ENCODE results near the gene SLC22A31.
"Not testable (repeated sequence)": the region's sequence is repeated elsewhere in the genome, so short reads cannot be mapped to it uniquely, and the experiment has no call there.

The SLC22A31 gene

DNA sequence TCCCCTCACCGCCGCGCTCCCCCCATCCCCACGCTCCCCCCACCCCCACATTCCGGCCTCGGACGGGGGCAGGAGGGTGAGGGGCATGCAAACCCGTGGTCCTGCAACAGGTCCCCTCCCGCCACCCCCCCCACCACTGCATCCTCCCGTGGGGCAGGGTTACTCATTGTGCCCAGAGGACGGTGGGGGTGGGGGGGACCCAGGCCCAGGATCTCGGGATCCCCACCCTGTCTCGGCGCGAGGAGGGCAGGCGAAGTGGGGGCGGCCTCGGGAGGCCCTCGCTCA lies 8.5 kb downstream of the SLC22A31 start:
- TF ChIP-seq, protein P1, sequence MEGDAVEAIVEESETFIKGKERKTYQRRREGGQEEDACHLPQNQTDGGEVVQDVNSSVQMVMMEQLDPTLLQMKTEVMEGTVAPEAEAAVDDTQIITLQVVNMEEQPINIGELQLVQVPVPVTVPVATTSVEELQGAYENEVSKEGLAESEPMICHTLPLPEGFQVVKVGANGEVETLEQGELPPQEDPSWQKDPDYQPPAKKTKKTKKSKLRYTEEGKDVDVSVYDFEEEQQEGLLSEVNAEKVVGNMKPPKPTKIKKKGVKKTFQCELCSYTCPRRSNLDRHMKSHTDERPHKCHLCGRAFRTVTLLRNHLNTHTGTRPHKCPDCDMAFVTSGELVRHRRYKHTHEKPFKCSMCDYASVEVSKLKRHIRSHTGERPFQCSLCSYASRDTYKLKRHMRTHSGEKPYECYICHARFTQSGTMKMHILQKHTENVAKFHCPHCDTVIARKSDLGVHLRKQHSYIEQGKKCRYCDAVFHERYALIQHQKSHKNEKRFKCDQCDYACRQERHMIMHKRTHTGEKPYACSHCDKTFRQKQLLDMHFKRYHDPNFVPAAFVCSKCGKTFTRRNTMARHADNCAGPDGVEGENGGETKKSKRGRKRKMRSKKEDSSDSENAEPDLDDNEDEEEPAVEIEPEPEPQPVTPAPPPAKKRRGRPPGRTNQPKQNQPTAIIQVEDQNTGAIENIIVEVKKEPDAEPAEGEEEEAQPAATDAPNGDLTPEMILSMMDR (conservative IDR thresholded peaks at IDR 0.05; ENCODE audit: low read length), result no peak
- DNase-seq (ENCODE audit: low read depth), result no peak

DNA sequence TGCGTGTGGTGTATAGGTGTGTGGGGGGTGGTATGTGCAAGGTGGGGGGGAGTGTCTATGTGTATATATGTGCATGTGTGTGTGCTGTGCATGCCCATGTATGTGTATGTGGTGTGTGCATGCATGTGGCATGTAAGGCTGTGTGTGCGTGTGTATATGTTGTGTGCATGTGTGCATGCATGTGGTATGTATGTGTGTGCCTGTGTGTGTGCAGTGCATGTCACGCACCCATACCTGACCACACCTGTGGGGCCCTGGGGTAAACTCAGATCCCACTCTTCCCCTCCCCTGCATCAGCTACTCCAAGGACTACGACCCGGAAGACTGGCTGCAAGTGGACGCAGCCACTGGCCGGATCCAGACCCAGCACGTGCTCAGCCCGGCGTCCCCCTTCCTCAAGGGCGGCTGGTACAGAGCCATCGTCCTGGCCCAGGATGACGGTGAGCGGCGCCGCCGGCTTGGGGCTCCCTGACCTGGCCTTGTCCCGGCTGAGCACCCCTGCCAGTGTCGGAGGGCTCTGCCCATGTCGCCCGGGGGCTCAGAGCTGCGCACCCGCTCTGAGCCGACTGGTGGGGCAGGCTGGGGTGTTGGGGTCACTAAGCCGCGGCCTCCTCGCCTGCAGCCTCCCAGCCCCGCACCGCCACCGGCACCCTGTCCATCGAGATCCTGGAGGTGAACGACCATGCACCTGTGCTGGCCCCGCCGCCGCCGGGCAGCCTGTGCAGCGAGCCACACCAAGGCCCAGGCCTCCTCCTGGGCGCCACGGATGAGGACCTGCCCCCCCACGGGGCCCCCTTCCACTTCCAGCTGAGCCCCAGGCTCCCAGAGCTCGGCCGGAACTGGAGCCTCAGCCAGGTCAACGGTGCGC lies 9.1 kb downstream of the SLC22A31 start:
- TF ChIP-seq, protein P1 (conservative IDR thresholded peaks at IDR 0.05; ENCODE audit: low read length), result no peak
- DNase-seq (ENCODE audit: low read depth), result no peak
- H3K4me3 ChIP-seq (ENCODE audit: low read length), result peak overlapping the region; percentile 55

More for the DNA sequence above, 8.5 kb downstream of the SLC22A31 start:
- peak overlapping the region; percentile 55 for H3K4me3 ChIP-seq (ENCODE audit: low read length)

DNA sequence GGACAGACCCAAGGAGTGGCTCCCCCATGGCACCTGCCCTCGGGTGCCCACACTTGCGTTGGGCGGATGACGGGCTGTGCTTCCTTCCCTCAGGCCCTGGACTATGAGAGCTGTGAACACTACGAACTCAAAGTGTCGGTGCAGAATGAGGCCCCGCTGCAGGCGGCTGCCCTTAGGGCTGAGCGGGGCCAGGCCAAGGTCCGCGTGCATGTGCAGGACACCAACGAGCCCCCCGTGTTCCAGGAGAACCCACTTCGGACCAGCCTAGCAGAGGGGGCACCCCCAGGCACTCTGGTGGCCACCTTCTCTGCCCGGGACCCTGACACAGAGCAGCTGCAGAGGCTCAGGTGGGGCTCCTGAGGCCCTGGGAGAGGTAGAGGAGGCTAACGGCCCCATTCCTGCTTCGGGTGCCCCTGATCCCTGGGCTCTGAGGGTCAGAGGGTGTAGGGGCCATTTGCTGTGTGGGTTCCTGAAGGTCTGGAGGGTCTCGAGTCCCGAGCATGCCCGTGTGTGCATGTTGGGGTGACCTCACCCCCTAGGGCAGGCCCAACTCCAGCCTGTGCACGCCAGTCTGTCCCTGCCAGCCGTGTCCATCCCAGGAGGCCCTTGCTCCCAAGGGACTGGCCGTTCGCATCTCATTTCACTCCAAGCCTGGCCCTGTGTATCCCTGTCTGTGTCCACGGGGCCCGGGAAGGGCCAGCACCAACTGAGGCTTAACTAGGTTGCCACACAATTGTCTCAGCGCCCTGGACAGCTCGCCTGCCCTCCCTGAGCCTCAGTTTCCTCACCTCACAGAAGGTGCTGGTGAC lies 10.0 kb downstream of the SLC22A31 start:
- TF ChIP-seq, protein P1 (conservative IDR thresholded peaks at IDR 0.05; ENCODE audit: low read length), result no peak
- no peak for DNase-seq (ENCODE audit: low read depth)

DNA sequence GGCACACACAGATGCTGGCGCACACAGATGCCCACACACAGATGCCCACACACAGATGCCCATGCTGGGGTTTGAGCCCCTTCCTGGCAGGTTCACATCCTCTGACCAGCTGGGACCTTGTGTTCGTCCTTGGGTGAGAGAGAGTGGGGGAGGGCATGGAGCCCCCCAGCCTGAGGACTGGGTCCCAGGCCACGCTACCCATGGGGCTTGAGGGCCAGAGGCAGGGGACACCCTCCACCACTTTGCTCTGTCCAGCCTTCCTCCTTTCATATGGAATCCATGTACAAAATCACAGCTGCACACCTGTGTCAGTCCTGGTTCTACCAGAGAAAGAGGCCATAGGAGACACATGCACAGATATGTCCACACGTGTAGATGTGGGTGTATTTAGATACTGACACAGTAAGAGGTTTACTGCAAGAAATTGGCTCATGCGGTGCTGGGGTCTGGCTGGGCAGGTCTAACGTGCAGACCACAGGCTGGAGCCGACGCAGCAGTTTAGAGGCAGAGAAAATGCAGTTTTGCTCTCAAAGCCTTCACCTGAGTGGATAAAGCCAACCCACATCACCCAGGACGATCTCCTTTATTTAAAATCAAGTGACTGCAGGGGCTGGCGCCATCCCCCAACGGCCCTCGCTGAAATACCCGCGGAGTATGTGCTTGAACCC lies 10.8 kb downstream of the SLC22A31 start:
- TF ChIP-seq, protein P1 (conservative IDR thresholded peaks at IDR 0.05; ENCODE audit: low read length), result no peak
- DNase-seq (ENCODE audit: low read depth), result no peak
- H3K4me3 ChIP-seq (ENCODE audit: low read length), result no peak overlapping the region

More for the DNA sequence above, 10.0 kb downstream of the SLC22A31 start:
- no peak overlapping the region for H3K4me3 ChIP-seq (ENCODE audit: low read length)

DNA sequence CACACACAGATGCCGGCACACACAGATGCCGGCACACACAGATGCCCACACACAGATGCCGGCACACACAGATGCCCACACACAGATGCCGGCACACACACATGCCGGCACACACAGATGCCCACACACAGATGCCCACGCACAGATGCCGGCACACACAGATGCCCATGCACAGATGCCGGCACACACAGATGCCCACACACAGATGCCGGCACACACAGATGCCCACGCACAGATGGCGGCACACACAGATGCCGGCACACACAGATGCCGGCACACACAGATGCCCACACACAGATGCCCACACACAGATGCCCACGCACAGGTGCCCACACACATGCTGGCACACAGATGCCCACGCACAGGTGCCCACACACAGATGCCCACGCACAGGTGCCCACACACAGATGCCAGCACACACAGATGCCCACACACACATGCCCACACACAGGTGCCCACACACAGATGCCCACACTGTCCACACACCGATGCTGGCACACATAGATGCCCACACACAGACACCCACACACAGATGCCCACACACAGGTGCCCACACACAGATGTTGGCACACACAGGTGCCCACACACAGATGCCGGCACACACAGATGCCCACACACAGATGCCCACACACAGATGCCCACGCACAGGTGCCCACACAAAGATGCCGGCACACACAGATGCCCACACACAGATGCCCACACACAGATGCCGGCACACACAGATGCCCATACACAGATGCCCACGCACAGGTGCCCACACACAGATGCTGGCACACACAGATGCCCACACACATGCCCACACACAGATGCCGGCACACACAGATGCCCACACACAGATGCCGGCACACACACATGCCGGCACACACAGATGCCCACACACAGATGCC lies 11.6 kb downstream of the SLC22A31 start:
- H3K4me3 ChIP-seq (ENCODE audit: low read length); DNase-seq (ENCODE audit: low read depth): not testable (repeated sequence)

DNA sequence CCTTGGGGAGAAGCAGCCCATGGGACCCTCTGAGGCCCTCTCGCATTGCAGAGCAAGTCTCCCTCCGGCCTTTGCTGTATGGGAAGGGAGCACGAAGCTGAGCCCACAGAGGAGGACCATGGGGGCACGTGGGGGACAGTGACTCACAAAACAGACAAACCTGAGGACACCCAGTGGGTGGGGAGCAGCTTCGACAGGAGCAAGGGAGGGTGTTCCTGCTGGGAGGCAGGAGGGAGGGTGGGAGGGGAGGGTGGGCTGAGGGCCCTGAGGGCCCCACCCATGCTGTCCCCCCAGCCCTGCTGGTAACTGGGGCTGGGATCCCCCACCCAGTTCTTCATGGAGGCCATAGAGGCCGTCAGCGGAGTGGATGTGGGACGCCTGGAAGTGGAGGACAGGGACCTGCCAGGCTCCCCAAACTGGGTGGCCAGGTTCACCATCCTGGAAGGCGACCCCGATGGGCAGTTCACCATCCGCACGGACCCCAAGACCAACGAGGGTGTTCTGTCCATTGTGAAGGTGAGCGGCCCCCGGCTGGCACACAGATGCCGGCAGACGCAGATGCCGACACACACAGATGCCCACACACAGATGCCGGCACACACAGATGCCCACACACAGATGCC lies 12.5 kb downstream of the SLC22A31 start:
- TF ChIP-seq, protein P1 (conservative IDR thresholded peaks at IDR 0.05; ENCODE audit: low read length), result no peak
- H3K4me3 ChIP-seq (ENCODE audit: low read length), result no peak overlapping the region
- no peak for DNase-seq (ENCODE audit: low read depth)

Measured in AG10803 (cell line).